T-cell (primary cell): ENCODE measurements around the gene PIP4K2A. TPM values are rescaled to one million over a fixed set of nuclear protein-coding genes. Genes with fewer than 3 reads are reported as not detected.

ENCODE experiments used
- ATAC-seq, 4 experiments: fragments of 200-7000 bp in 3 of 4; fragments of 150-1000 bp in 1 of 4; cut with Tn5 transposase; replicated peaks in 1 of 4; 1 replicate in 3 of 4; 2 replicates in 1 of 4; pipeline ENCODE4 v1.10.0; 2021; ENCODE audit warnings: moderate library complexity in 3 of 4, mild to moderate bottlenecking in 2 of 4, moderate number of reproducible peaks in 1 of 4
- CTCF ChIA-PET, 2 donors: fragments of 300-600 bp; sonication (Branson Sonifier 250); formaldehyde crosslinking; loops; one replicate each; lab custom pipeline; 2022; ENCODE audit warnings: antibody characterized with exemption in 2 of 2; lab: Charles Lee
- POLR2A ChIA-PET, 2 donors: fragments of 300-600 bp; sonication (Branson Sonifier 250); formaldehyde crosslinking; loops; one replicate each; lab custom pipeline; 2022; ENCODE audit warnings: antibody characterized with exemption in 2 of 2; lab: Charles Lee
- DNase-seq, 35 experiments: peaks; one replicate each; pipeline versions ENCODE4 v3.0.0 to v3.0.0-alpha.2; 2013 to 2023
- H3K27ac ChIP-seq: one replicate; pipeline ENCODE4 v1.5.1; 2013; ENCODE audit warnings: low read length
- H3K27me3 ChIP-seq, 2 experiments: replicated peaks in 1 of 2; 1 replicate in 1 of 2; 2 replicates in 1 of 2; pipeline versions ENCODE4 v1.6.1 to v1.7.0; 2013; ENCODE audit warnings: low read length in 1 of 2, mixed read lengths in 1 of 2; ENCODE audit not compliant: control insufficient read depth in 2 of 2, insufficient read depth in 2 of 2; ENCODE audit errors: extremely low read depth in 1 of 2
- H3K36me3 ChIP-seq, 2 donors: 1 replicate in 1 of 2; 2 replicates in 1 of 2; pipeline versions ENCODE4 v1.6.1 to v1.7.0; 2013; ENCODE audit warnings: low read length in 1 of 2; ENCODE audit not compliant: control insufficient read depth in 2 of 2, insufficient read depth in 1 of 2; ENCODE audit errors: extremely low read depth in 1 of 2
- H3K4me1 ChIP-seq, 2 experiments: 1 replicate in 1 of 2; 2 replicates in 1 of 2; pipeline versions ENCODE4 v1.6.1 to v1.7.0; 2013; ENCODE audit warnings: low read length in 2 of 2, mixed read lengths in 1 of 2; ENCODE audit not compliant: insufficient read depth in 2 of 2, control insufficient read depth in 1 of 2; ENCODE audit errors: extremely low read depth in 1 of 2
- H3K4me3 ChIP-seq, 2 donors: 1 replicate in 1 of 2; 2 replicates in 1 of 2; pipeline versions ENCODE4 v1.5.1 to v1.7.0; 2013; ENCODE audit warnings: mild to moderate bottlenecking in 2 of 2, low read length in 1 of 2, moderate library complexity in 1 of 2; ENCODE audit not compliant: control insufficient read depth in 1 of 2; ENCODE audit errors: extremely low read depth in 1 of 2
- H3K9me3 ChIP-seq: 2 replicates; pipeline ENCODE4 v1.7.0; 2013
- H3K27ac Mint-ChIP-seq, 2 donors: one replicate each; pipeline ENCODE4 v1.8.0; 2020 to 2021; ENCODE audit warnings: mild to moderate bottlenecking in 2 of 2, mixed read lengths in 2 of 2
- H3K27me3 Mint-ChIP-seq, 2 donors: one replicate each; pipeline ENCODE4 v1.8.0; 2021 to 2022; ENCODE audit warnings: mixed read lengths in 2 of 2
- H3K36me3 Mint-ChIP-seq: one replicate; pipeline ENCODE4 v1.8.0; 2021; ENCODE audit warnings: mixed read lengths
- H3K4me1 Mint-ChIP-seq, 3 donors: one replicate each; pipeline ENCODE4 v1.8.0; 2020 to 2022; ENCODE audit warnings: mixed read lengths in 3 of 3, mild to moderate bottlenecking in 1 of 3
- H3K4me3 Mint-ChIP-seq, 3 donors: one replicate each; pipeline ENCODE4 v1.8.0; 2020 to 2022; ENCODE audit warnings: mild to moderate bottlenecking in 3 of 3, mixed read lengths in 3 of 3, moderate library complexity in 3 of 3
- H3K9me3 Mint-ChIP-seq, 3 donors: one replicate each; pipeline ENCODE4 v1.8.0; 2020 to 2022; ENCODE audit warnings: mixed read lengths in 3 of 3
- WGBS: methylation state at CpG from one replicate; pipeline ENCODE4 v1.1.5; 2013; ENCODE audit warnings: missing lambda C conversion rate; ENCODE audit not compliant: insufficient coverage; 5-methylcytosine and 5-hydroxymethylcytosine counted together
- total RNA-seq, 35 experiments: library from RNA in 6 of 35; stranded (reverse) in 6 of 35; fragments of 120-200 nt in 1 of 35; gene quantifications; one replicate each; pipeline versions ENCODE4 v1.2.1 to v1.2.4 and lab custom pipeline; 2013 to 2026

Gene PIP4K2A
- total RNA-seq, 5 donors from 2014 or later (not counting 1 experiment from before 2014, with no cell fraction given) = 129 to 238 (median 160) TPM

DNA sequence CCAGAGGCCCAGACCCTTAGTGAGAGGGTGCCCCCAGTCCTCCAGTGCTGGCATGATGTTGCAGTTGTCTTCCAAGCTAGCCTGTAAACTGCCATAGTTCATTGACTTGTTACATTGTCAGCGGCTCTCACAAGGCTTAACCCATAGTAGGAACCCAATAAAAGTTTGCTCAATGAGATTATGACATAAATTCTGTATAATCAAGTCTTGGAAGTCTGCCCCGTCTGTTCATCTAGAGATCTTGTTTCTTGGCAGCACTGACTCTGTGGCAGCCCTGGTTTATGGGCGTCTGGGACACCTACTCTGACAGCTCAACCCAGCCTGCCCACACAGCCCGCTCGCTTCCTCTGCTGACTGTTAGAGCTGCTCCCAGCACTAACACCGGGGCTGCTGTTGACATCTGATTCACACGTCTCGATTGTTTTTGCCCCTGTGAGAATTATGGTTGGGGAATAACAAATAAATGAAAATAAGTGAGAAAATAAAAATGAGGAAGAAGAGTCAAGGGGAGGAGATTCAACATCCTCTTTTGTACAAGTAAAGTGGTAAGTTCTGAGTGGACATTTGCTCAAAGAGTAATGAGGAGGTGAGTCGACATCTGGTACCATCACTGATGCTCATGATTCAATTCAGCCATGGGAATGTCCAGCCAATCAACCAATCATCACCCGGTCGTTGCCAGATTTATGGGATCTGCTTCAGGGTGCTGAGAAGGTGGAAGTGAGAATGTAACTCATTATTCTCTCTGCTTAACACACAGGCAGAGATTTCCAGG lies 208.3 kb downstream of the PIP4K2A start:
- Mint-ChIP-seq H3K27me3 (peaks cover 12 to 15% of the 10 kb centered on the region in 2 donors), H3K36me3 (no peaks in the 10 kb centered on the region), H3K4me3 (peak overlapping the region in 2 of 3 donors; percentile 2 to 37), H3K27ac (peak overlapping the region in 1 of 2 donors; percentile 47), H3K9me3 (peaks cover 0 to 3% (median 0%) of the 10 kb centered on the region in 3 donors), H3K4me1 (peaks cover 17 to 25% (median 18%) of the 10 kb centered on the region in 3 donors)
- ATAC-seq = peak; percentile 71 to 99 (median 80)
- ChIA-PET CTCF (no interaction called here), POLR2A (interaction anchor here in 1 of 2 donors (1.0 kb wide), 1 partner anchor 70 kb away, joined by 7 read pairs; no protein-coding TSS in a partner anchor)
- no peak overlapping the region for H3K27ac ChIP-seq
- no peak overlapping the region for H3K4me3 ChIP-seq
- 0% methylated on average over 5 of the region's 11 CpGs for WGBS
- peaks cover 9 to 19% of the 10 kb centered on the region in 2 experiments for H3K4me1 ChIP-seq
- no peaks in the 10 kb centered on the region for H3K9me3 ChIP-seq
- DNase-seq = peak in 33 of 35 experiments; percentile 8 to 74 (median 50)
- no peaks in the 10 kb centered on the region for H3K27me3 ChIP-seq
- H3K36me3 ChIP-seq = no peaks in the 10 kb centered on the region

DNA sequence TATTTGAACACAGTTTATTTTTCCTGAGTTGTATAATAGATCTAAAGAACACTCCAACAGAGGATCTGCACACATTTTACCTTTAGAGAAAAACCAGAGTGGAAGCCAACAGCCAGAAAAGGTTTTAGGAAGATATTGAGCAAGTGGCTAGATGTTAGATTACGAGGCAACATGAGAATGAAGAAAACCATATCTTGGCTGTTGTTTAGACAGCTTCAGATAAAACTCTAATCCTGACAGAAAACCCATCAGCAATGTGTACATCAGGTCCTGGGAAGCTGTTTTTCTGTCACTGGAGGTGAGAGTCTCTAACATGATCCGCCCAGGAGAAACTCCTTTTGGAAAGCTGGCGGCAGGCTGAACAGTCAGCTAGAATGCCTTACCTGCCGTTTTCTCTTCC lies 209.6 kb downstream of the PIP4K2A start:
- no peak overlapping the region for H3K27ac ChIP-seq
- no peak for ATAC-seq
- CTCF ChIA-PET = interaction anchor here in 1 of 2 donors (0.5 kb wide), 1 partner anchor 31 kb away, joined by 4 read pairs; no protein-coding TSS in a partner anchor
- peaks cover 10 to 12% of the 10 kb centered on the region in 2 donors for H3K27me3 Mint-ChIP-seq
- no peak for DNase-seq
- POLR2A ChIA-PET = no interaction called here
- H3K4me3 ChIP-seq = no peak overlapping the region
- H3K4me3 Mint-ChIP-seq = no peak overlapping the region
- peaks cover 17 to 25% (median 18%) of the 10 kb centered on the region in 3 donors for H3K4me1 Mint-ChIP-seq
- no peaks in the 10 kb centered on the region for H3K9me3 Mint-ChIP-seq
- 100% methylated on average over 3 of the region's 4 CpGs for WGBS
- no peaks in the 10 kb centered on the region for H3K9me3 ChIP-seq
- no peak overlapping the region for H3K27ac Mint-ChIP-seq
- no peaks in the 10 kb centered on the region for H3K36me3 ChIP-seq
- H3K27me3 ChIP-seq = no peaks in the 10 kb centered on the region
- H3K4me1 ChIP-seq = peaks cover 9 to 19% of the 10 kb centered on the region in 2 experiments
- H3K36me3 Mint-ChIP-seq = no peaks in the 10 kb centered on the region

DNA sequence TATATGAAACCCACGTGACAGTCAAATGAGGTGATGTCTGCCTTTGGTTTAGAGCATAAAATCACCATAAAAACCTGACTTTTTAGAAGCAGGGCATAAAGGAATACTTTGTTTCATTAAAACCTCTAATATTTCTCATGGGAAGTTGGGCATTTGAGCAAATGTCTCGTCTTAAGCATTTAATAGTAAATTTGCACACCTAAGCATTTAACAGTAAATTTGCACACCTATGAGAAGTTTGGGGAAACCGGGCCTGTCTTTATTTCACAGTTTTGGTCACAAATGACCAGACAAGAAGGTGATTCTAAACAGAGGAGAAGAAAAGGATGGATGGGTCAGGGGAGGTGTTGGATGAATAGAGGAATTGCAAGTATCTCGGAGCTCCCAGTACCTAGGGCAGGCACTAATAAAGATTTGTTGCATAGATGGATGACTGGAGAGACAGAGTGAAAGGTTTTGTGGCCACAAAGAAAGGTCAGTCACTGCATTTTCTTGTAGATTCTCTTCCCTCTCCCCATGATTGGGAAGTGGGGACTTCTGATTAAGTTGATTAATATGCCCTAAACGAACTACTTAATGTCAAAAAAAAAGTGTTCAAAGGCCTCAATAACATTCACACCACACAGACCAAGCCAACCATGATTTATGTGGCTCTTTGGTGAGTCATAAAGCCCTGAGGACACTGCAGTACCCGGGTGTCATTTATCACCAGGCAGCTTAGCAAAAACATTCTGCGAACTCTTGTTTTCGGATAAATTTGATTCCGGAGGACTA lies 210.9 kb downstream of the PIP4K2A start:
- ChIA-PET CTCF (interaction anchor here in 1 of 2 donors (0.7 kb wide), 1 partner anchor 683 kb away, joined by 4 read pairs; no protein-coding TSS in a partner anchor), POLR2A (interaction anchor here in 1 of 2 donors (0.7 kb wide), 1 partner anchor 18 kb away, joined by 3 read pairs; no protein-coding TSS in a partner anchor)
- Histone ChIP-seq H3K27ac (no peak overlapping the region), H3K4me1 (peaks cover 9 to 19% of the 10 kb centered on the region in 2 experiments), H3K36me3 (no peaks in the 10 kb centered on the region), H3K9me3 (no peaks in the 10 kb centered on the region), H3K27me3 (peaks cover 0 to 5% of the 10 kb centered on the region in 2 experiments), H3K4me3 (no peak overlapping the region)
- peaks cover 17 to 25% (median 18%) of the 10 kb centered on the region in 3 donors for H3K4me1 Mint-ChIP-seq
- no peaks in the 10 kb centered on the region for H3K36me3 Mint-ChIP-seq
- no peak overlapping the region for H3K4me3 Mint-ChIP-seq
- 70% methylated on average over 2 of the region's 9 CpGs for WGBS
- peaks cover 4 to 10% of the 10 kb centered on the region in 2 donors for H3K27me3 Mint-ChIP-seq
- ATAC-seq = no peak
- no peak for DNase-seq
- H3K9me3 Mint-ChIP-seq = no peaks in the 10 kb centered on the region
- no peak overlapping the region for H3K27ac Mint-ChIP-seq

DNA sequence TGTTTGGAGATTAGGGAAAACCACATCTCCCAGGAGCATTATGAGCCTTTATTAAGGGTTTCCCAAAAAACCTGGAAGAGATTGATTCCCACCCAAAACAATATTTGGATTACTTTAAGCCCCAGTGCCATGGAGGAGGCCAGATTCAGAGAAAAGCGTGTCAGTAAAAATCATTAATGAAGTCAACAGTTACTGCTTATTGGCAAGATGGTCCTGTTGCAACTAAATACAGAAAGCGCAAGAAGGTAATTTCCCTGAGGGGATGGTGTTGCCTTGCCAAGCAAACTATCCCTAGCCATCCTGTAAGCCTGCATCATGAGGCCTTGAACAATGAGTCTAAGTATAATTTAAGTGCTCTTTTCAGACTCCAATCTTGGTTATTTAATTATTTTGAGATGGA lies 212.5 kb downstream of the PIP4K2A start:
- H3K9me3 Mint-ChIP-seq = no peaks in the 10 kb centered on the region
- Histone ChIP-seq H3K27ac (no peak overlapping the region), H3K9me3 (no peaks in the 10 kb centered on the region), H3K27me3 (peaks cover 0 to 8% of the 10 kb centered on the region in 2 experiments), H3K4me1 (peaks cover 7 to 14% of the 10 kb centered on the region in 2 experiments), H3K4me3 (no peak overlapping the region), H3K36me3 (no peaks in the 10 kb centered on the region)
- POLR2A ChIA-PET = no interaction called here
- H3K4me3 Mint-ChIP-seq = no peak overlapping the region
- CTCF ChIA-PET = no interaction called here
- ATAC-seq (no peak), DNase-seq (no peak)
- H3K27me3 Mint-ChIP-seq = peaks cover 0 to 5% of the 10 kb centered on the region in 2 donors
- 94% methylated on average over 2 of the region's 2 CpGs for WGBS
- peaks cover 11 to 17% (median 11%) of the 10 kb centered on the region in 3 donors for H3K4me1 Mint-ChIP-seq
- no peak overlapping the region for H3K27ac Mint-ChIP-seq
- H3K36me3 Mint-ChIP-seq = no peaks in the 10 kb centered on the region

DNA sequence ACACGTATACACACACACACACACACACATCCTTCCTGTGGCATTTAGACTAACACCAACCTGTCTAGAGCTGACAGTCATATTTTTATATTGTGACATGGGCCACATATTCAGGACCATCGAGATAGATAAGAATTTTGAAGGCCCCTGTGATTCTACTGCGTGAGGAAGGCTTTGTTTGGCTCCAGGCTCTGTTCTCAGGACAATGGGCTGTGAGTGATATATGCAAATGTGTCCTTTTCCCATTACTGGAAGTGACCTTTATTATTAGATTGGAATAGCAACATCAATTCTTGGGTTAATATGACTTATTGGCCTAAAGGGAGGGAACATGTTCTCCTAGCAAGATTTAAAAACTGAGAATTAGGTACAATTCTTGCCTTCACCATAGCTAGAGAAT lies 213.0 kb downstream of the PIP4K2A start:
- WGBS = no CpG with 5 or more reads among the region's 3 CpGs
- POLR2A ChIA-PET = no interaction called here
- no peaks in the 10 kb centered on the region for H3K9me3 Mint-ChIP-seq

More for the DNA sequence above, 213.0 kb downstream of the PIP4K2A start:
- H3K36me3 Mint-ChIP-seq = no peaks in the 10 kb centered on the region
- Histone ChIP-seq H3K36me3 (no peaks in the 10 kb centered on the region), H3K9me3 (no peaks in the 10 kb centered on the region), H3K4me1 (peaks cover 2 to 10% of the 10 kb centered on the region in 2 experiments), H3K27ac (no peak overlapping the region), H3K4me3 (no peak overlapping the region), H3K27me3 (peaks cover 0 to 8% of the 10 kb centered on the region in 2 experiments)
- CTCF ChIA-PET = no interaction called here
- H3K27ac Mint-ChIP-seq = no peak overlapping the region
- ATAC-seq (no peak), DNase-seq (no peak)
- no peak overlapping the region for H3K4me3 Mint-ChIP-seq
- peaks cover 6 to 12% (median 7%) of the 10 kb centered on the region in 3 donors for H3K4me1 Mint-ChIP-seq
- H3K27me3 Mint-ChIP-seq = peaks cover 0 to 5% of the 10 kb centered on the region in 2 donors
